ENCODE results near the gene ANG. TPM values are rescaled to one million over a fixed set of nuclear protein-coding genes. Genes with fewer than 3 reads are reported as not detected.

ANG gene
- total and polyA plus RNA-seq, 2 of the 8 experiments (the other 6 are each of a cell fraction or from before 2014, with no cell fraction given) = 2.2 to 4.6 TPM

DNA sequence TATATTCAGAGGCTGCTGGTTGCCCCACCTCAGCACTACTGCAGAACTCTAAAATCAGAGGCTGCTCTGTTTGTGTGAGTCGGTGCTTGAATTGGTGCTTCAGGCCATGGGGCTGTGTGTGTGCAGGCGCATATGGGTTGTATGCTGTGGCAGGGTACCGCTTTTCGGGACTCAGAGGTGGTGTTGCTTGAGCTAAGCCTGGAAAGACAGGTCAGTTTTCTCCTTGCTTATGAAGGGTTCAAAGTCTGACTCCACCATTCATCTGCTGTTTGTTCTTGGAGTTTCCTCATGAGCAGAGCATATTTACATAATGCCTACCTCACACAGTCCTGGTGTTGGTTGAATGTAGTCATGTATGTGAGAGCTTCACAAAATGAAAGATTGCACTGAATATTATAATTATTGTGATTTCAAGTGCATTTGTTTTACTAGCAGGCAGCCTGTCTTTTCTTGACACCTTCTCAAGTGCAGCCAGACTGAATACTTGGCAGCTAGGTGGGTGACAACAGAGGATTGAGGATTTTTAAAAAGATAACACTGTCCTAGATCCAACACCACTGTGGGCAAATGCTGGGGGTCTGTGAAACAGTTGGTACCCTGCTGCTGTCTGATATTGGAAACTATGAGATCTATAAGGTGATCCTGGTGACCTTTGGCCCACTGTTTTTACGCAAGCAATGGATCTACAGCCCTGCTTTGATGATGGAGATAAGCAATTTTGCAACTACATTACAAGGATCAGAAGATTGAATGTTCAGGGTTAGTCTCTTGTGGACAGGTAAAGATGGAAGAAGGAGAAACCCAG, 1.0 kb upstream of the ANG start:
- Histone ChIP-seq H3K56ac (replicated peaks; ENCODE audit: insufficient read length, low read depth, low read length) (no peak overlapping the region), H3K14ac (ENCODE audit: insufficient read length) (no peak overlapping the region), H3K4me1 (replicated peaks in 1 of 4; ENCODE audit: control insufficient read depth in 3 of 4, insufficient read depth in 4 of 4, low read length in 3 of 4) (no peaks in the 10 kb centered on the region), H3K36me3 (ENCODE audit: control insufficient read depth in 2 of 4, insufficient read depth in 4 of 4, low read length in 3 of 4) (no peaks in the 10 kb centered on the region), H3K23ac (ENCODE audit: insufficient read length) (no peak overlapping the region), H4K5ac (ENCODE audit: insufficient read length, low read depth, low read length) (no peak overlapping the region), H3K4me2 (ENCODE audit: insufficient read depth in 1 of 2, low read depth in 2 of 2, low read length in 2 of 2) (no peak overlapping the region), H3K4ac (replicated peaks; ENCODE audit: insufficient read length, low read depth, low read length) (no peak overlapping the region), H3K79me1 (ENCODE audit: low read depth, low read length) (no peaks in the 10 kb centered on the region), H3K18ac (ENCODE audit: extremely low read depth, low read length) (no peak overlapping the region), H4K91ac (replicated peaks; ENCODE audit: insufficient read length, low read length) (no peak overlapping the region), H3K4me3 (ENCODE audit: extremely low read depth in 1 of 4, insufficient read depth in 2 of 4, low read depth in 3 of 4, low read length in 4 of 4) (no peak overlapping the region), H2BK20ac (ENCODE audit: low read length) (no peak overlapping the region), H3K9ac (replicated peaks in 1 of 4; ENCODE audit: extremely low read depth in 1 of 4, low read depth in 3 of 4, low read length in 3 of 4) (no peak overlapping the region), H2AFZ (ENCODE audit: low read length) (no peak overlapping the region), H2BK120ac (replicated peaks; ENCODE audit: low read depth, low read length) (no peak overlapping the region), H4K8ac (ENCODE audit: extremely low read depth, insufficient read depth, low read length) (no peak overlapping the region), H4K20me1 (replicated peaks in 1 of 2; ENCODE audit: control insufficient read depth in 1 of 2, insufficient read depth in 2 of 2, low read length in 2 of 2) (no peaks in the 10 kb centered on the region), H2AK5ac (ENCODE audit: low read depth, low read length) (no peak overlapping the region), H2BK5ac (ENCODE audit: low read depth, low read length) (no peak overlapping the region), H3K79me2 (ENCODE audit: control insufficient read depth in 1 of 2, insufficient read depth in 2 of 2, low read length in 2 of 2) (no peaks in the 10 kb centered on the region), H3K23me2 (ENCODE audit: low read depth, low read length) (peaks cover 11% of the 10 kb centered on the region), H2BK12ac (ENCODE audit: low read depth, low read length) (no peak overlapping the region), H2BK15ac (ENCODE audit: low read length) (no peak overlapping the region), H3K27me3 (replicated peaks in 1 of 4; ENCODE audit: control insufficient read depth in 3 of 4, extremely low read depth in 1 of 4, insufficient read depth in 3 of 4, low read length in 3 of 4) (no peaks in the 10 kb centered on the region), H3K27ac (ENCODE audit: low read depth, low read length) (no peak overlapping the region), H3K9me3 (ENCODE audit: insufficient read depth in 2 of 2, low read depth in 1 of 2, low read length in 1 of 2) (no peaks in the 10 kb centered on the region)
- POLR2A ChIA-PET (ENCODE audit: partially characterized antibody) = no interaction called here
- CTCF ChIA-PET (ENCODE audit: partially characterized antibody) = interaction anchor here (1.2 to 16.7 kb wide), 2 partner anchors 27 to 77 kb away, joined by 4 to 282 read pairs; no protein-coding TSS in a partner anchor
- WGBS, 2 experiments (ENCODE audit: extremely low coverage in 1 of 2, insufficient coverage in 1 of 2, insufficient read length in 1 of 2, insufficient replicate concordance in 2 of 2, low coverage in 1 of 2, low lambda C conversion rate in 2 of 2, missing lambda C conversion rate in 1 of 2) = 86% methylated on average over 5 of the region's 5 CpGs; no CpG with 5 or more reads in 1 of the 2 experiments
- DNase-seq (ENCODE audit: low read depth in 1 of 2, low spot score in 2 of 2) = no peak
- FAIRE-seq = no peak
- TF ChIP-seq TAF7 (optimal IDR thresholded peaks at IDR 0.05; ENCODE audit: borderline replicate concordance, low read depth, low read length) (no peak), KDM1A (IDR thresholded peaks at IDR 0.05; ENCODE audit: borderline replicate concordance, low read length) (no peak), RFX5 (IDR thresholded peaks at IDR 0.05; ENCODE audit: borderline replicate concordance, low read depth, low read length) (no peak), GABPA (IDR thresholded peaks at IDR 0.05; ENCODE audit: borderline replicate concordance, insufficient read depth, low read length) (no peak), NRF1 (IDR thresholded peaks at IDR 0.05; ENCODE audit: low read depth, low read length) (no peak), TAF1 (IDR thresholded peaks at IDR 0.05; ENCODE audit: low read depth, low read length) (no peak), KDM5A (IDR thresholded peaks at IDR 0.05; ENCODE audit: low read length) (no peak), HDAC6 (IDR thresholded peaks at IDR 0.05; ENCODE audit: low read depth, low read length) (no peak), RXRA (IDR thresholded peaks at IDR 0.05; ENCODE audit: insufficient read depth, low read depth, low read length) (no peak), SAP30 (IDR thresholded peaks at IDR 0.05; ENCODE audit: insufficient read depth, insufficient replicate concordance, low read length) (no peak), TCF12 (IDR thresholded peaks at IDR 0.05; ENCODE audit: low read depth, low read length) (no peak), BRCA1 (IDR thresholded peaks at IDR 0.05; ENCODE audit: low read depth, low read length) (no peak), BCL11A (IDR thresholded peaks at IDR 0.05; ENCODE audit: low read depth in 2 of 2, low read length in 2 of 2) (no peak)
